Measurements from ENCODE around the gene NEDD9.

The NEDD9 gene

DNA sequence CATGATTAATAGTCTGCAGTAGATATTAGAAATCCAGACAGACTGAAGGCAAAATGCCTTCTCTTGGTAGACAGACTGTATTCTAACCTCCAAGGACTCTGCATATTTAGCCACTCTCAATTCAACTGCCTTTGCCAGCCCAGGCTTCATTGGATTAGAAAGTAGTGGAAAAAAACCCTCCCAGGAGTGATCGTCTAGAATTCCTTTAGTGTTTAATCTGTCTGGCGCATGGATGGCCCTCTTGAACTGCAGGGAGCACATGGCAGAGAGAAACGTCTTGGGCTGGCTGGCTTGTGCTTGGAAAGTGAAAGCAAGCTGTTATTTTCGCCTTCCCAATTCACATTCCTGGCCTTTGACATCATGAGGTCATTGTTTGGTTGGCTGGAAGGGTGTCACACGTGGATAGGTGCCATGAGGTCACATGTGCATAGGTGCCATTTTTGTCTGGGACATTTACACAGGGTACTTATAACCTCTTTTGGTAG is 30.9 kb upstream of the NEDD9 start:
- FAIRE-seq, result peak; percentile 59
- DNase-seq (ENCODE audit: insufficient read length, low spot score), result peak; percentile 54

DNA sequence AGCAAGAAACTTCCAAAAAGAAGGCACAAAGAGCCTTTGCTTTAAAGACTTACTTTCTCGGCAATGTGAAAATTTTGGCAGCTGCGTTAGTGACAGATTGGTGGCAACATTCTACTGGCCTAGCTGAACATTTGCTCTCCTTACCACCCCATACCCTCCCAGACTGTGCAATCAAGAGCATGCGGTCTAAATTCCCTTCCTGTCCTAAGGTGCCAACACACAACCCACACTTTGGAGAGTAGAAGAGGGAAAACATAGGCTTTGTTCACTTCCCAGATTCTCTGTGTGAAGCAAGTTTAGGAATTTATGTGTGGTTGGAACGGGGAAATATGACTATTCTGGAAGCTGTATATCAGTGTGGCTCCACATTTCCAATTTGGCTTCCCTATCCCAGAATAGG is 29.8 kb upstream of the NEDD9 start:
- DNase-seq (ENCODE audit: insufficient read length, low spot score) (no peak), FAIRE-seq (no peak)

GRCh38 chr6:11260249-11261038 is 28.0 kb upstream of the NEDD9 start:
- DNase-seq (ENCODE audit: insufficient read length, low spot score) (no peak), FAIRE-seq (no peak)

- DNase-seq (ENCODE audit: insufficient read length, low spot score), result no peak
- FAIRE-seq, result no peak
Measured at GRCh38 chr6:11258260-11259237, 26.1 kb upstream of the NEDD9 start.

DNA sequence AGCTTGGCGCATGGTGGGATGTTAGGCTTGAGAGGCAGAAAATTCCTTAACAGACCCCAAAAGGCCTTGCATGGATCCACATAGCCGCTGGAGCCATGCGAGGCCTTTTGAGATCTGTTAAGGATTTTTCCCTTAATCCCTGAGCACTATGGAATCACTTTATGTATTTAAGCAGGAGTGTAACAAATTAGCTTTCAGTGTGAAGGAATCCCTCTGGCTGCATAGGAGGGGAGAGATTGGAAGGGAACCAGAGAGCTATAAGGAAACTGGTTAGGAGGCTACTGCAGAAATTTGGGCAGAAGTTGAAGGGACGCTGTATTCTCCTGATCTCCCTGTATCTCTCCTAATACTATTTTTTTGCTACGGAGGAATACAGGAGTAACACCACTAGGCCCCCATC is 23.1 kb upstream of the NEDD9 start:
- FAIRE-seq, result no peak
- no peak for DNase-seq (ENCODE audit: insufficient read length, low spot score)

DNA sequence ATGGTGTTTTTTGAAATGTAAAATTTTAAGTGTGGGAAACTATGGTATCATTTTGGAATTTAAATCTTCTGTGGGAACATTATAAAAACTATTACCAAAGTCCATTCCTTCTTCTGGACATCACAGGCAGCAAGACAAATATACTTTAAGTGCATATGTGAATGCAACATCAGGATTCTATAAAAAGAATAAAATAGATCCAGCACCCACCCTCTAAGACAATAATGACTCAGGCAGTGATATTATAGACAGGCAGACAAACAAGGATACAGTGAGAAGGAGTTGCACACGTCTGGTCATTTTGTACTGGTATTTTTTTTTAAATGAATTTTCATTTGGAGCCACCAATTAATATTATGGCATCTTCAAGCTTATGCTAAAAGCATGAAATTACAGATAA is 21.1 kb upstream of the NEDD9 start:
- FAIRE-seq (no peak), DNase-seq (ENCODE audit: insufficient read length, low spot score) (no peak)

DNA sequence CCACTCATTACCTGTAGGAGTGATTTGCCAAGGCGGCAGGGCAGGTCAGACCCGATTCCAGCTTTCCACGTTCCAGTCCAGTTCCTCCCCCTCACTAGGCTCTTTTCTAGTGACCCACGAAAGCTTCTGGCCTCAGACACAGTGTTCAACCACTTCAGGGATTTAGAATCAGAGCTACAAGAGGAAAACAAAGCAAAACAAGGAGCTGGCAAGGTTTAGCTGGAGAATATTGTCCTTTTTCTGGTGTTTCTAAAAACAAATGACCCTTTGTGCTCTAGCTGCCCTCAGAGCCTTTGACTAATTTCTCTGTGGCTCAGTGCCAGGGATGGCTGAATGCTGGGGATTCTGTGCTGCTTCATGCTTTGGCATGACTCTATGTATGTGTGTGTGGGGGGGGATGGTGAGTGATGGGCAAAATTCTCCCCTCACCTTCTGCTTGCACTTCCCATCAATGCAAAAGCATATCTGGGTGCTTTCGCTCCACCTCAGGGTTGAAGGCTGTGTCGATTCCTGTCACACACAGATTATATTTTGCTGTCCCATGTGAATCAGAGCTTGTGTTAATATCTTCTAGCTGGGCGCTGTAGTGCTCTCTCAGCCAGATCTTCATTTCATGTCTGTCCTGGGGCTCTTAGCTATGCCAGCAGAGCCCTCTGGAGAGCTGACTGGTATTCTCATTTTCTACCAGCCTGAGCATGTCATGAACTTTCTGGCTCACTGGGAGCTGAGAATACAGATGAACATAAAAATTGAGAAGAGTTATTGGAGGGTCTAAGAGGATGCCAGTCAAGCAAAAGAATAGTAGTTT is 19.3 kb upstream of the NEDD9 start:
- DNase-seq (ENCODE audit: insufficient read length, low spot score) (no peak), FAIRE-seq (no peak)

- DNase-seq (ENCODE audit: insufficient read length, low spot score) (no peak), FAIRE-seq (no peak)
Measured at GRCh38 chr6:11250108-11250507, 17.6 kb upstream of the NEDD9 start.

DNA sequence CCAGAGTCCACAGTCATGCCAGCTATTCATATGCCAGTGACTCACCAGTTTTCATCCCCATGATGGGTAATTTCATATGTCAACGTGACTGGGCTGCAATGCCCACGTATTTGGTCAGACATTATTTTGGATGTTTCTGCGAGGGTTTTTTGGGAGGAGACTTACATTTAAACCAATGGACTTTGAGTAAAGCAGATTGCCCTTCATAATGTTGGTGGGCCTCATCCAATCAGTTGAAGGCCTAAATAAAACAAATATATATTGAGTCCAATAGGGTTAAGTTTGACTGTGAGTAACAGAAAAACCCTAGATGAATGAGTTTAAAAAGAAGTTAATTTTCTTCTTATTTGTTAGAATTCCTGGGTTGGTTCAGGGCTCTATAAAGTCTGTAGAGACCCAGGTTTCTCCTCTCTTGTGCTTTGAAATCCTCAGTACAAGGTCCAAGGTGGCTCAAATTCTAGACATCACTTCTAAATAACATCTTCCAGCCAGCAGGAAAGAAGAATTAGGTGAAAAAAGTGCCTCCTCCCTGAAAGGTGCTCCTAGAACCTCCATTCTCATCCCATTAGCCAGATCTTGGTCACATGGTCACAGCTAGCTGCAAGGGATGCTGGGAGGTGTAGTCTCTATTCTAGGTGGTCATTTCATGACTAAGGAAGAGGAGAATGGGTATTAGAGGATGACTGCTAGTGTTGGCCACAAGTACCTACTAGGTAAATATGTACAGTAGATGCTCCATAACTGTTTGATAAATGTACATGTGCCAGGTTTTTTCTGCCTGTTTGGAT is 16.7 kb upstream of the NEDD9 start:
- no peak for FAIRE-seq
- DNase-seq (ENCODE audit: insufficient read length, low spot score), result no peak

- FAIRE-seq (no peak), DNase-seq (ENCODE audit: insufficient read length, low spot score) (no peak)
Measured at GRCh38 chr6:11246722-11247121, 14.3 kb upstream of the NEDD9 start.

- FAIRE-seq, result no peak
- no peak for DNase-seq (ENCODE audit: insufficient read length, low spot score)
Measured at GRCh38 chr6:11245381-11246256, 13.2 kb upstream of the NEDD9 start.

DNA sequence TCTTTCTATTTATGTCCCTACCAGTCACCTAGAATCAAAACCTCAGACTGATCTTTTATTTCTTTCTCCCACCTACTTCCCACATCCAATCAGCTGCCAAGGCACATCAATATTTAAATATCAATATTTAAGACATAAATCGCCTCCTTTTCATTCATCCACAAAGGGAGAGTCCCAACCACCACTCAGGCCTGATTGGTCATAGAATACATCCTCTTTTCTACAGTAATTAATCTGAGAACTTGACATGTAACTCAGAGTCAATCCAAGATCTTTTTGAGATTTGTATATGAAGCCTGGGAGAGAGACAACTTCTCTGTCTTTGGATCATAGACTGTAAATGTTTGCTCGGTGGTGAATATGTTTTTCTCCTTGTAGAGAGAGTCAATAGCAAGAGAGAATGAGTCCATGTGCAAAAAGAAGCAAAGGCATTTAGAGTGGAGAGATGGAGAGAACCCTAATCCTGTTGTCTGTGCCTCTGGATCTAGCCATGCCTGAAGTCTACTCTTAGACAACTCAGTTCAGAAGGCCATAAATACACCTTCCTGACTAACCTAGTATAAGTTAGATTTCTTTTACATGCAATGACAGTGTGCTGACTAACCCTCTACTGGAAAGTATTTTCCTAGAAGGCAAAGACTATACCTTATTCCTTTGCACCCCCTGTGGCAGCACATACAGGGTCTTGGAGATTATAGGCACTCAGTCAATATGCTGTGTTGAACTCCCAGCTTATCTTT is 12.1 kb upstream of the NEDD9 start:
- DNase-seq (ENCODE audit: insufficient read length, low spot score), result no peak
- peak; percentile 13 for FAIRE-seq

GRCh38 chr6:11243861-11244260 is 11.4 kb upstream of the NEDD9 start:
- DNase-seq (ENCODE audit: insufficient read length, low spot score) (no peak), FAIRE-seq (no peak)

DNA sequence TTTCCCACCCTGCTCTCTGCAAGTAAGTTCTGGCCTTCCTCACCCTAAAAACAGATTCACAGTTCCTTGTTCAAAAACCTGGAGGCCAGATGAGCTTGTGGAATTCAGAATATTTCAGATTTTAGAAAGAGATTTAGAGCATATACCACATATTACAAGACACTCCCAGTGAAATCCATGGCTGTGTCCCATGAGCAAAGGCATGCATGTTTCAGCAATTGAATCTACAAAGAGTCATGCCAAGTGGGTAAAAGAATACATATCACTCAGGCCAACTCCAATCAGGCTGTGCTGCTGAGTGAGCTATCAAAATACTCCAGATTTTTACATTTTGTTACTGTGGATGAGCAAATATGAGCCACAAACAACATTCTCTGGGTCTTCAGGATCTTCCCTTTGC is 10.2 kb upstream of the NEDD9 start:
- FAIRE-seq, result no peak
- no peak for DNase-seq (ENCODE audit: insufficient read length, low spot score)

DNA sequence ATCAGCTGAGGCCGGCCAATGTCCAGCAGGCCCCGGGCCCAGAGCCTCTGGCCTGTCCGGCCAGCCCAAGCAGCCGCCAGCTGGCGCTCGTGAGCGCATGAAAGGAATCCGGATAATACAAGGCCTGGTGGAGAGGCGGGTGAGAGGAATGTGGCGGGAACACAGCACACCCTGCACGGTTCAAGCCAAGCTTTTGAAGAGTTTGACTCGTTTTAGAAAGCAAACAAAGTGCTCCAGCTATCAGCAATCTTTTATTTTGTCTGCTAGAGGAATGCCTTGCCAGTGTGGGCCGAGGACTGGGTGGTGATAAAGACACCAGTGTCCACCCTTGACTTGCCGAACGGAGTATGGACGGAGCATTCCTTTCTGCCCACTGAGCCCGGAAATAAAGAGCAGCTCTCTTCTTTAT is 9.3 kb upstream of the NEDD9 start:
- no peak for FAIRE-seq
- DNase-seq (ENCODE audit: insufficient read length, low spot score), result no peak

DNA sequence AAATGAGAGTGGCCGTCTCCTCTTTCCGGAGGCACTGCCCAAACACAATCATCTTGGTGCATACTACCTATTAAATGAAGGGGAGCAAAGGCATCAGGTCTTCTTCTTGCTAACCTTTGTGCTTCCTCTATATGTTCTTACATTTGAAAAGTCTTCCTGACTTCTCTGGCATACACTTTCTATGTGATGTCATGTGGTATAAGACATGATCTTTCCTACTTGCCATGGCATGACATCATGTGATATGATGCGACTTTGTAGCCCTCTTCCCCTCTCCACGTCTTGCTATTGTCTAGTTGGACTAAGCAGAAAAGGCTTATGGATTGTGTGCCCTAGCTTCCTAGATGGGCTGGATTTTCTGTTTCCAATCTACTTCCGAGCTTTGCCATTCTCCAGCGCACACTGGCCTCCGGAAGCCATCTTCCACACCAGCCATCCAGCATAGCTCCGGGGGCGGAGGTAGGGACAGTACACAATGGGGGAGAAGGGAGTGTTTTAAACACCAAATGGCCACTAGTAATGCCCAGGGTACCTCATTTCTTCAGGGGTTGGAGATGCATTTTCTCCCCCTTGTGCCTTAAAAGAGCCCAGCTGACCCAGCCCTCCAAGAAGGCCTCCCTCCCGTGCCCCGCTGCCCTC is 8.8 kb upstream of the NEDD9 start:
- DNase-seq (ENCODE audit: insufficient read length, low spot score) (no peak), FAIRE-seq (no peak)

DNA sequence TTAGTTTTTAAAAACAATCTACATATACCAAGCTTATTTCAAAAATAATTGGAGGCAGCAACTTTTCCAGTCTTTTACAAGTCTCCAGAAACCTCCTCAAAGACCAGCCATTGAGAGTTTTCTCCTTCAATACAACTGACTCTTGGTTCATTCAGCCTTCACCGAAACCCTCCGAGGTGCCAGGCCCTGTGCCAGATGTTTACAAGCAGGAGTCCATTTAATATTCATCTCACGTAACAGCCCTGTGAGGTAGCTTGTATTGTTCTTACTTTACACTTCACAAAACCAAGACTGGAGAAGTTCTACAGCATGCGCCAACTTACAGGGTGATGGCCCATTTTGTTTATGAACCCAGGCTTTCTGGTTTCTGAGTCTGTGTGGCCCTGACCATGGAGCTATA is 5.5 kb upstream of the NEDD9 start:
- FAIRE-seq, result no peak
- DNase-seq (ENCODE audit: insufficient read length, low spot score), result no peak

DNA sequence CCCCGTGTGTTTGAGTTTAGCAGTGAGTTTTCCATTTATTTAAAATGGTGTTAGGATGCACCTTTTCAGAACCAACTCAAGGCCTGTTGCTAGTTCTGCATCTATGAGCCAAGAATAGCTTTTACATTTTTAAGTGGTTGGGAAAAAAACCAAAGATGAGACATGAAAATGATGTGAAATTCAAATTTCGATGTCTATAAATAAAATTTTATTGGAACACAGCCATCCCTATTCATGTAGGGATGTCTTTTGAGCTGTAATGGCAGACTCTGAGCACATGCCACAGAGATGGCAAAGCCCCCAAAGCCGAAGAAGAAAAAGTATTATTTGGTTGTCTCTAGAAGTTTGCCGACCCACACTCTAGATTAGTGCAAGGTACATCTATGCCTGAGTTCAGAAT is 5.0 kb upstream of the NEDD9 start:
- no peak for DNase-seq (ENCODE audit: insufficient read length, low spot score)
- FAIRE-seq, result no peak

Data from HTR-8/SVneo (cell line).